ENCODE data around the gene KLK15. TPM values are rescaled to one million over a fixed set of nuclear protein-coding genes. Genes with fewer than 3 reads are reported as not detected.

Gene KLK15
- total RNA-seq, 1 donor from 2014 or later: not detected

- H3K36me3 ChIP-seq (ENCODE audit: control insufficient read depth, insufficient read depth, low read length): peaks cover 2% of the 10 kb centered on the region
- peaks cover 5% of the 10 kb centered on the region for H3K27me3 ChIP-seq (ENCODE audit: control insufficient read depth, insufficient read depth, low read length)
- no peak for TF ChIP-seq CTCF (IDR thresholded peaks at IDR 0.05; ENCODE audit: insufficient read depth, low read length, poor library complexity, severe bottlenecking)
- no peak for DNase-seq (ENCODE audit: low read depth)
- H3K4me3 ChIP-seq (ENCODE audit: low read depth, low read length): no peak overlapping the region
Observed at GRCh38 chr19:50793558-50794065, 39.8 kb downstream of the KLK15 start.

- no peak overlapping the region for H3K4me3 ChIP-seq (ENCODE audit: low read depth, low read length)
- DNase-seq (ENCODE audit: low read depth): no peak
- TF ChIP-seq CTCF (IDR thresholded peaks at IDR 0.05; ENCODE audit: insufficient read depth, low read length, poor library complexity, severe bottlenecking): no peak
Observed at GRCh38 chr19:50792272-50793250, 40.8 kb downstream of the KLK15 start.

GRCh38 chr19:50791594-50792271 lies 41.6 kb downstream of the KLK15 start:
- Histone ChIP-seq H3K4me3 (ENCODE audit: low read depth, low read length) (no peak overlapping the region), H3K27me3 (ENCODE audit: control insufficient read depth, insufficient read depth, low read length) (peaks cover 5% of the 10 kb centered on the region), H3K36me3 (ENCODE audit: control insufficient read depth, insufficient read depth, low read length) (no peaks in the 10 kb centered on the region)
- no peak for DNase-seq (ENCODE audit: low read depth)
- no peak for TF ChIP-seq CTCF (IDR thresholded peaks at IDR 0.05; ENCODE audit: insufficient read depth, low read length, poor library complexity, severe bottlenecking)

More at GRCh38 chr19:50792272-50793250, 40.8 kb downstream of the KLK15 start:
- peaks cover 5% of the 10 kb centered on the region for H3K27me3 ChIP-seq (ENCODE audit: control insufficient read depth, insufficient read depth, low read length)
- H3K36me3 ChIP-seq (ENCODE audit: control insufficient read depth, insufficient read depth, low read length): no peaks in the 10 kb centered on the region

GRCh38 chr19:50790922-50791467 lies 42.4 kb downstream of the KLK15 start:
- no peak for TF ChIP-seq CTCF (IDR thresholded peaks at IDR 0.05; ENCODE audit: insufficient read depth, low read length, poor library complexity, severe bottlenecking)
- Histone ChIP-seq H3K36me3 (ENCODE audit: control insufficient read depth, insufficient read depth, low read length) (no peaks in the 10 kb centered on the region), H3K4me3 (ENCODE audit: low read depth, low read length) (no peak overlapping the region), H3K27me3 (ENCODE audit: control insufficient read depth, insufficient read depth, low read length) (peaks cover 5% of the 10 kb centered on the region)
- no peak for DNase-seq (ENCODE audit: low read depth)

GRCh38 chr19:50790396-50790795 lies 43.0 kb downstream of the KLK15 start, which contains the start of gene ACP4:
Gene ACP4 (plus strand): TSS chr19:50790415. CDS start chr19:50790415, 0 bp downstream.
- H3K27me3 ChIP-seq (ENCODE audit: control insufficient read depth, insufficient read depth, low read length): peaks cover 9% of the 10 kb centered on the region
- H3K36me3 ChIP-seq (ENCODE audit: control insufficient read depth, insufficient read depth, low read length): no peaks in the 10 kb centered on the region
- H3K4me3 ChIP-seq (ENCODE audit: low read depth, low read length): no peak within 1 kb of the TSS
- no peak for DNase-seq (ENCODE audit: low read depth)
- TF ChIP-seq CTCF (IDR thresholded peaks at IDR 0.05; ENCODE audit: insufficient read depth, low read length, poor library complexity, severe bottlenecking): no peak

Data from kidney epithelial cell (primary cell).